ENCODE results near the gene SMAD3. TPM values are rescaled to one million over a fixed set of nuclear protein-coding genes. Genes with fewer than 3 reads are reported as not detected.

SMAD3 gene
- total RNA-seq, 4 donors from 2014 or later, result 41.9 to 94.9 (median 56.1) TPM

DNA sequence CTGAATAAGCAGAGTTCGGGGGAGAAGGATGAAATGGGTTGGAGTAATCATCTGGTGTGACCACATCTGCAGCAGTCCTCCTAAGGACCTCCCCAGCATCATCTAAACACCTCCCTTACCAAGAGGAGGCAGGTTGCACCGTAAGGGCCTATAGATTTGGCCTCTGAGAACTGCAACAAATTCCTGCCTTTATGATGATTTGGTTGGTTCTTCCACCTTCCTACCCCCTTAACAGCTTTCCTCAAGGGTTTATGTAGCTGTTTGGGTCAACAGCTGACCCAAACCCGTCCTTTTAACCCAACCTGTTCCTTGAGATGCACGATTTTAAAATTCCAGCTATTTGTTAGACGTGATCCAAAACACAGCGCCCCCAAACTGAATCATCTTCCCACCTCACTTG is 130.8 kb downstream of the SMAD3 start:
- WGBS, result 90% methylated on average over 6 of the region's 6 CpGs
- no peak overlapping the region for H3K4me3 ChIP-seq
- H3K4me1 ChIP-seq, result peaks cover 48% of the 10 kb centered on the region
- no peaks in the 10 kb centered on the region for H3K9me3 ChIP-seq
- TF ChIP-seq POLR2A (IDR thresholded peaks at IDR 0.05) (no peak), POLR2AphosphoS5 (IDR thresholded peaks at IDR 0.05) (no peak), EP300 (IDR thresholded peaks at IDR 0.05) (no peak)
- peak overlapping the region; percentile 62 for H3K27ac ChIP-seq
- DNase-seq (ENCODE audit: low spot score in 2 of 2), result no peak
- no peaks in the 10 kb centered on the region for H3K27me3 ChIP-seq
- H3K36me3 ChIP-seq, result peaks cover 12% of the 10 kb centered on the region

DNA sequence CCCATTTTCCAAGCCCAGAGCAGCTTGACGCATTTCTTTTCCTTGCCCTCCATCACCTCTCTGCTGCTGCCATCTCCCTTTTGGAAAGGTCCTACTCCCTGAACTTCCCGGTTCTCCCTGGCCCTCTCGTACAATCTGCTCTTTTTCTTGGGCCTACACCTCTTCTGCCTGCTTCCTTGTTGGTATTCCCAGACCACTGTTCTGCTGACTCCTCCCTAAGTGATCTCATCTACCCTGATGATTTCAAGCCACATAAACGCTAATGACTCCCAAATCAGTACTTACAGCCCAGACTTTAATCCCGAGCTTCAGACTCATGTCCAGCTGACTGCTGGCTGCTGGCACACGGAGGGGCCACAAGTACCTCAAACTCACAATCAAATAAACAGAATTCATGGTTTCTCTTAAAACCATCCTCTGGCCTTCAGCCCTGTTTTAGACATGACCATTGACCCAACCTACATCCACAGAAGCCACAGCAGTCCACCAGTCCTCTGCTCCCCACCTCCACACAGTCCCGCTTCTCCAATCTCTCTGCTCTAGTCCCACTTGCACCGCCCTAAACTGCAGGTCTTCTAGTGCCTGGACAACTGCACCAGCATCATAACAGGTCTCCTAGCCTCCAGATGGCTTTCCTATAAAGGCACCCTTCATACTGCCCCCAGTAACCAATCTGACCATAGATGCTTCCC is 131.4 kb downstream of the SMAD3 start:
- Histone ChIP-seq H3K9me3 (no peaks in the 10 kb centered on the region), H3K27me3 (no peaks in the 10 kb centered on the region), H3K27ac (peak overlapping the region; percentile 62), H3K36me3 (peaks cover 11% of the 10 kb centered on the region), H3K4me3 (no peak overlapping the region), H3K4me1 (peaks cover 48% of the 10 kb centered on the region)
- TF ChIP-seq CTCF (IDR thresholded peaks at IDR 0.05), result no peak
- TF ChIP-seq EP300 (IDR thresholded peaks at IDR 0.05), result no peak
- TF ChIP-seq POLR2A (IDR thresholded peaks at IDR 0.05), result no peak
- no peak for TF ChIP-seq POLR2AphosphoS5 (IDR thresholded peaks at IDR 0.05)
- DNase-seq (ENCODE audit: low spot score in 2 of 2), result no peak
- 66% methylated on average over 8 of the region's 8 CpGs for WGBS

DNA sequence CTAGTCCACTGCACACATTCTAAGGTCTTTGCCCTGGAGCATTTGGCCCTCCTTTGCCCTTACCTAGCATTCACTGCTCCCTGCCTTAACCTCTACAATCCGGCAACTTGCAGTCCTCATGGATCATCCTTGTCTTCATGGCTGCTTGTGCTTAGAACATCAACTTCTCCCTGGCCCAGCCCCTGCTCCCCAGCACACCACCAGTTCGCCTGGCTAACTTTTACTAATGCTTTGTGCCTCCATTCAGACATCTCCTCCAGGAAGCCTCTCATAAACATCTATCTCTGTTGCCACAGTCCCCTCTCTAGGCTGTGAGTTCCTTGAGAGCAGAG is 131.9 kb downstream of the SMAD3 start:
- no peak for DNase-seq (ENCODE audit: low spot score in 2 of 2)
- Histone ChIP-seq H3K9me3 (no peaks in the 10 kb centered on the region), H3K27me3 (no peaks in the 10 kb centered on the region), H3K4me1 (peaks cover 48% of the 10 kb centered on the region), H3K27ac (peak overlapping the region; percentile 62), H3K36me3 (peaks cover 13% of the 10 kb centered on the region), H3K4me3 (no peak overlapping the region)
- no peak for TF ChIP-seq CTCF (IDR thresholded peaks at IDR 0.05)
- no peak for TF ChIP-seq EP300 (IDR thresholded peaks at IDR 0.05)
- no peak for TF ChIP-seq POLR2AphosphoS5 (IDR thresholded peaks at IDR 0.05)
- no peak for TF ChIP-seq POLR2A (IDR thresholded peaks at IDR 0.05)
- 98% methylated on average over 2 of the region's 2 CpGs for WGBS

GRCh38 chr15:67198157-67198754 is 132.9 kb downstream of the SMAD3 start:
- TF ChIP-seq EP300 (IDR thresholded peaks at IDR 0.05), result no peak
- 96% methylated on average over 7 of the region's 7 CpGs for WGBS
- no peaks in the 10 kb centered on the region for H3K27me3 ChIP-seq
- H3K27ac ChIP-seq, result no peak overlapping the region
- H3K9me3 ChIP-seq, result no peaks in the 10 kb centered on the region
- H3K36me3 ChIP-seq, result peaks cover 9% of the 10 kb centered on the region
- H3K4me3 ChIP-seq, result no peak overlapping the region
- H3K4me1 ChIP-seq, result peaks cover 44% of the 10 kb centered on the region
- no peak for DNase-seq (ENCODE audit: low spot score in 2 of 2)

GRCh38 chr15:67199391-67199790 is 134.0 kb downstream of the SMAD3 start:
- DNase-seq (ENCODE audit: low spot score in 2 of 2), result no peak
- H3K4me3 ChIP-seq, result no peak overlapping the region
- H3K27me3 ChIP-seq, result no peaks in the 10 kb centered on the region
- TF ChIP-seq EP300 (IDR thresholded peaks at IDR 0.05), result no peak
- no peak for TF ChIP-seq POLR2AphosphoS5 (IDR thresholded peaks at IDR 0.05)
- no peak for TF ChIP-seq POLR2A (IDR thresholded peaks at IDR 0.05)
- no peak for TF ChIP-seq CTCF (IDR thresholded peaks at IDR 0.05)
- H3K9me3 ChIP-seq, result no peaks in the 10 kb centered on the region
- no peak overlapping the region for H3K27ac ChIP-seq
- H3K4me1 ChIP-seq, result peaks cover 34% of the 10 kb centered on the region
- 88% methylated on average over 4 of the region's 4 CpGs for WGBS
- H3K36me3 ChIP-seq, result peaks cover 13% of the 10 kb centered on the region

GRCh38 chr15:67199881-67200763 is 134.7 kb downstream of the SMAD3 start:
- Histone ChIP-seq H3K4me3 (no peak overlapping the region), H3K36me3 (peaks cover 13% of the 10 kb centered on the region), H3K4me1 (peaks cover 26% of the 10 kb centered on the region), H3K27me3 (no peaks in the 10 kb centered on the region), H3K9me3 (no peaks in the 10 kb centered on the region), H3K27ac (no peak overlapping the region)
- TF ChIP-seq EP300 (IDR thresholded peaks at IDR 0.05), result no peak
- no peak for TF ChIP-seq POLR2AphosphoS5 (IDR thresholded peaks at IDR 0.05)
- TF ChIP-seq POLR2A (IDR thresholded peaks at IDR 0.05), result no peak
- no peak for TF ChIP-seq CTCF (IDR thresholded peaks at IDR 0.05)
- no peak for DNase-seq (ENCODE audit: low spot score in 2 of 2)
- WGBS, result 59% methylated on average over 8 of the region's 8 CpGs

All from suprapubic skin (tissue), 4 donors.